HEK293 (cell line): ENCODE data around the gene GALNT2.
A peak's percentile ranks its signal among the peaks of the same experiment; 100 is the strongest.

Experiments
- CTCF ChIA-PET: fragments of 350-600 bp; formaldehyde crosslinking; extraction: SDS; loops from one replicate; lab custom pipeline; 2021; ENCODE audit warnings: antibody characterized with exemption; lab: Yijun Ruan, JAX
- POLR2A ChIA-PET: fragments of 300-600 bp; formaldehyde crosslinking; extraction: SDS; loops from one replicate; lab custom pipeline; 2020; ENCODE audit warnings: antibody characterized with exemption, inconsistent platforms; lab: Yijun Ruan, JAX
- H3K27ac ChIP-seq: fragments of 200-500 bp; sonication (Bioruptor generic); 2 replicates; pipeline ENCODE4 v1.5.1; 2014; ENCODE audit warnings: low read depth, low read length, control low read depth, inconsistent platforms; ENCODE audit errors: extremely low read depth
- H3K36me3 ChIP-seq, 2 experiments: fragments of 200-500 bp in 1 of 2; sonication (Bioruptor generic) in 1 of 2; 1 replicate in 1 of 2; 2 replicates in 1 of 2; pipeline ENCODE4 v1.5.1; 2014 to 2017; ENCODE audit warnings: inconsistent platforms in 2 of 2, low read length in 2 of 2; ENCODE audit not compliant: control insufficient read depth in 2 of 2, insufficient read depth in 1 of 2
- H3K4me1 ChIP-seq: fragments of 200-500 bp; sonication (Bioruptor generic); 2 replicates; pipeline ENCODE4 v1.5.1; 2014; ENCODE audit warnings: mild to moderate bottlenecking, low read length, inconsistent platforms; ENCODE audit not compliant: control insufficient read depth, insufficient read depth
- H3K4me3 ChIP-seq: 2 replicates; pipeline ENCODE4 v1.5.1; 2011; ENCODE audit warnings: low read depth, mild to moderate bottlenecking, control low read depth, low read length, moderate library complexity
- H3K9me3 ChIP-seq: fragments of 200-500 bp; sonication (Bioruptor generic); 2 replicates; pipeline ENCODE4 v1.5.1; 2014; ENCODE audit warnings: low read depth, low read length, inconsistent platforms; ENCODE audit not compliant: control insufficient read depth, insufficient read depth
- GLI4 ChIP-seq: fragments of 450-650 bp; formaldehyde crosslinking; IDR thresholded peaks from 2 replicates; pipeline ENCODE4 v1.5.1; 2016; ENCODE audit warnings: missing biosample characterization, missing genetic modification characterization
- GLIS1 ChIP-seq: fragments of 450-650 bp; formaldehyde crosslinking; IDR thresholded peaks from 2 replicates; pipeline ENCODE4 v1.5.1; 2016; ENCODE audit warnings: missing biosample characterization, missing genetic modification characterization
- GLIS2 ChIP-seq: fragments of 450-650 bp; formaldehyde crosslinking; IDR thresholded peaks from 2 replicates; pipeline ENCODE4 v1.5.1; 2016; ENCODE audit warnings: missing biosample characterization, missing genetic modification characterization
- KLF8 ChIP-seq: fragments of 450-650 bp; formaldehyde crosslinking; IDR thresholded peaks from 2 replicates; pipeline ENCODE4 v1.5.1; 2016; ENCODE audit warnings: missing biosample characterization, missing genetic modification characterization
- KLF9 ChIP-seq: fragments of 450-650 bp; formaldehyde crosslinking; IDR thresholded peaks from 2 replicates; pipeline ENCODE4 v1.5.1; 2016; ENCODE audit warnings: missing biosample characterization, missing genetic modification characterization, low read depth
- MYNN ChIP-seq: fragments of 450-650 bp; formaldehyde crosslinking; IDR thresholded peaks from 2 replicates; pipeline ENCODE4 v1.5.1; 2016; ENCODE audit warnings: missing biosample characterization, missing genetic modification characterization, borderline replicate concordance
- SALL2 ChIP-seq: fragments of 450-650 bp; formaldehyde crosslinking; IDR thresholded peaks from 2 replicates; pipeline ENCODE4 v1.5.0; 2017; ENCODE audit warnings: missing biosample characterization, mild to moderate bottlenecking, missing genetic modification characterization, borderline replicate concordance
- SETDB1 ChIP-seq: IDR thresholded peaks from one replicate; pipeline ENCODE4 v1.6.1; 2017; ENCODE audit warnings: mild to moderate bottlenecking, low read length, moderate library complexity, mixed read lengths; ENCODE audit not compliant: insufficient read length
- ZFHX2 ChIP-seq: fragments of 450-650 bp; formaldehyde crosslinking; conservative IDR thresholded peaks from 2 replicates; pipeline ENCODE4 v1.5.1; 2016; ENCODE audit warnings: missing biosample characterization, missing genetic modification characterization
- ZFP69B ChIP-seq: fragments of 450-650 bp; formaldehyde crosslinking; IDR thresholded peaks from 2 replicates; pipeline ENCODE4 v1.5.1; 2016; ENCODE audit warnings: missing biosample characterization, missing genetic modification characterization
- ZNF157 ChIP-seq: fragments of 450-650 bp; formaldehyde crosslinking; IDR thresholded peaks from 2 replicates; pipeline ENCODE4 v1.5.1; 2016; ENCODE audit warnings: missing biosample characterization, missing genetic modification characterization
- ZNF184 ChIP-seq: fragments of 450-650 bp; IDR thresholded peaks from 2 replicates; pipeline ENCODE4 v1.5.1; 2018; ENCODE audit warnings: missing biosample characterization, mild to moderate bottlenecking, missing genetic modification characterization
- ZNF19 ChIP-seq: fragments of 450-650 bp; formaldehyde crosslinking; IDR thresholded peaks from 2 replicates; pipeline ENCODE4; 2016; ENCODE audit warnings: missing biosample characterization, missing genetic modification characterization, low read depth
- ZNF223 ChIP-seq: fragments of 450-650 bp; formaldehyde crosslinking; IDR thresholded peaks from 2 replicates; pipeline ENCODE4 v1.5.1; 2016; ENCODE audit warnings: missing biosample characterization, missing genetic modification characterization
- ZNF24 ChIP-seq: fragments of 450-650 bp; formaldehyde crosslinking; IDR thresholded peaks from 2 replicates; pipeline ENCODE4 v1.5.1; 2016; ENCODE audit warnings: missing biosample characterization, missing genetic modification characterization
- ZNF391 ChIP-seq: fragments of 450-650 bp; formaldehyde crosslinking; IDR thresholded peaks from 2 replicates; pipeline ENCODE4 v1.5.1; 2016; ENCODE audit warnings: low read depth, missing biosample characterization, missing genetic modification characterization, borderline replicate concordance
- ZNF416 ChIP-seq: fragments of 450-650 bp; formaldehyde crosslinking; IDR thresholded peaks from 2 replicates; pipeline ENCODE4 v1.5.1; 2016; ENCODE audit warnings: missing biosample characterization, missing genetic modification characterization
- ZNF426 ChIP-seq: fragments of 450-650 bp; formaldehyde crosslinking; IDR thresholded peaks from 2 replicates; pipeline ENCODE4 v1.5.1; 2017; ENCODE audit warnings: missing biosample characterization, missing genetic modification characterization, mild to moderate bottlenecking, inconsistent platforms, moderate library complexity
- ZNF626 ChIP-seq: fragments of 450-650 bp; sonication (Bioruptor Pico); formaldehyde crosslinking; IDR thresholded peaks from 2 replicates; pipeline ENCODE4 v1.5.1; 2018; ENCODE audit warnings: missing biosample characterization, missing genetic modification characterization, inconsistent platforms
- ZNF629 ChIP-seq: fragments of 450-650 bp; formaldehyde crosslinking; IDR thresholded peaks from 2 replicates; pipeline ENCODE4 v1.5.1; 2017; ENCODE audit warnings: missing biosample characterization, missing genetic modification characterization
- ZNF660 ChIP-seq: fragments of 450-650 bp; IDR thresholded peaks from 2 replicates; pipeline ENCODE4 v1.5.1; 2018; ENCODE audit warnings: missing biosample characterization, mild to moderate bottlenecking, missing genetic modification characterization
- ZNF664 ChIP-seq: fragments of 450-650 bp; formaldehyde crosslinking; IDR thresholded peaks from 2 replicates; pipeline ENCODE4 v1.5.1; 2016; ENCODE audit warnings: missing biosample characterization, missing genetic modification characterization
- ZNF707 ChIP-seq: fragments of 450-650 bp; formaldehyde crosslinking; IDR thresholded peaks from 2 replicates; pipeline ENCODE4 v1.5.1; 2016; ENCODE audit warnings: missing biosample characterization, missing genetic modification characterization
- ZNF785 ChIP-seq: fragments of 450-650 bp; formaldehyde crosslinking; IDR thresholded peaks from 2 replicates; pipeline ENCODE4 v1.5.1; 2016; ENCODE audit warnings: missing biosample characterization, missing genetic modification characterization
- TF ChIP-seq, protein P1 (sequence below): IDR thresholded peaks from 2 replicates; pipeline ENCODE4 v1.6.1; 2011; ENCODE audit warnings: mild to moderate bottlenecking, low read depth, low read length, borderline replicate concordance
- TF ChIP-seq, protein P2 (sequence below): fragments of 450-650 bp; formaldehyde crosslinking; IDR thresholded peaks from 2 replicates; pipeline ENCODE4 v1.5.1; 2016; ENCODE audit warnings: missing biosample characterization, missing genetic modification characterization
- TF ChIP-seq, protein P3 (sequence below): fragments of 450-650 bp; formaldehyde crosslinking; IDR thresholded peaks from 2 replicates; pipeline ENCODE4 v1.5.1; 2016; ENCODE audit warnings: missing biosample characterization, missing genetic modification characterization, low read depth

GALNT2 gene

DNA sequence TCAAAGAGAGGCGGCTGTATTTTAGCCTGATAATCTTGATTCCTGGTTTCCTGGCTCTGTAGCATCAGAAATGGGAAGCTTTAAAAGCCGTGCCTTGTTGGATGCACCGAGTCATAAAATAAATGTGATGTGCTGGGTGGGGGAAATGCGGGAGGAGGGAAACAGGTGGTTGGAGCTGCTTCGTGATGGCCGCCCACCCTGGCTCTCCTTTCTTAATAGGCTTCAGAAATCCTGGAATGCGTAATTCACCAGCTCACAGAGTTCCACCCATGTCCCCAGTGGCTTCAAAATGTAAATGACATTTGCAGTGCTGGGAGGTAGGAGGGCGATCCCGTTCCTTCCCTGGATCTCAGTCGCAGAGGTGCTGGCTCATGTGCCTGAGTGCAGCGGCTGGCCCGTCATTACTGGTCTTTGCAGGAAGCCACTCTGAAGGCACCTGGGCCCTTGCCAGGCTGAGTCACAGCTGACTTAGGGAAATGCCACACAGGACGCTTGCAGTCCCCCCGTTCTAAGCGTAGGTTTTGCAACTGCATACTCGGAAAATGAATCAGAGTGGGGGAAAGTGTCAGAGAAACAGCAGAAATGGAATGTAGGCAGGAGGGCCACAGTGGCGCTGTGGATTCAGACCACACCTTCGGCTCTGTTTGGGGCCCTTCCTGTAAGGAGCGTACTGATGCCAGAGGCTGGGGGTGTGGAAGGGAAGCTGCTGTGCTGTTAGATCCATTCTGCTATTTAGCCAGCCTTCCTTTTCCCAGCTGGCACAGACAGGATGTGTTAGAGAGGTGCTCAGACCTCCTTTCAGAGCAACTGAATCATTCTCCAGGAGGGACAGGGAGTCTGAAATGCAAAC lies 37.6 kb downstream of the GALNT2 start (continued):
- TF ChIP-seq ZNF629 (peak; percentile 94), MYNN (tag by site-specific recombination) (no peak), ZNF664 (tag by site-specific recombination) (no peak), ZNF416 (tag by site-specific recombination) (no peak)
- TF ChIP-seq, all 188 proteins: peak for 59

DNA sequence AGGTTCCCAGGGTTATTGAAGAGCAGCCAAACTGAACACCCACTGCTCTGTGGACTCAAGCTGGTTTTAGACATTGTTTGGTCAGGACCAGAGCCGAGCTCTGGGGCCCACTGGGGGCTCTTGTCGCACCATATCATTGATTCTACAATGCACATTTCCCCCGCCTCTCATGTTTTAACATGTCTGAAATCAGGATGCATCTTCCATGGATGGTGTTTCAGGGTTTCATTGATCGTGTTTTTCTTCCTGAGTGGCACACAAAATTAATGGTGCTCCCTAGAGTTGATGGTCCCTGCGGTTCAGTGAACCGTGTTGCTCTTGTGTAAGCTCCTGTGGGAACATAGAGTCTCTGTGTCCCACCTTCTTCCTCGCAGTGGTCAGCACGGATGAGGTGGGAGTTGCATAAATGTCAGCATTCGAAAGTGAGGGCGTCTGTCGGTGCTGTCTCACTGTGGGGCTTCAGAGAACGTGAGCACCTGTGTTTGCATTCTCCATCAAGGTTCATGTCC lies 38.3 kb downstream of the GALNT2 start:
- no peak overlapping the region for H3K27ac ChIP-seq

DNA sequence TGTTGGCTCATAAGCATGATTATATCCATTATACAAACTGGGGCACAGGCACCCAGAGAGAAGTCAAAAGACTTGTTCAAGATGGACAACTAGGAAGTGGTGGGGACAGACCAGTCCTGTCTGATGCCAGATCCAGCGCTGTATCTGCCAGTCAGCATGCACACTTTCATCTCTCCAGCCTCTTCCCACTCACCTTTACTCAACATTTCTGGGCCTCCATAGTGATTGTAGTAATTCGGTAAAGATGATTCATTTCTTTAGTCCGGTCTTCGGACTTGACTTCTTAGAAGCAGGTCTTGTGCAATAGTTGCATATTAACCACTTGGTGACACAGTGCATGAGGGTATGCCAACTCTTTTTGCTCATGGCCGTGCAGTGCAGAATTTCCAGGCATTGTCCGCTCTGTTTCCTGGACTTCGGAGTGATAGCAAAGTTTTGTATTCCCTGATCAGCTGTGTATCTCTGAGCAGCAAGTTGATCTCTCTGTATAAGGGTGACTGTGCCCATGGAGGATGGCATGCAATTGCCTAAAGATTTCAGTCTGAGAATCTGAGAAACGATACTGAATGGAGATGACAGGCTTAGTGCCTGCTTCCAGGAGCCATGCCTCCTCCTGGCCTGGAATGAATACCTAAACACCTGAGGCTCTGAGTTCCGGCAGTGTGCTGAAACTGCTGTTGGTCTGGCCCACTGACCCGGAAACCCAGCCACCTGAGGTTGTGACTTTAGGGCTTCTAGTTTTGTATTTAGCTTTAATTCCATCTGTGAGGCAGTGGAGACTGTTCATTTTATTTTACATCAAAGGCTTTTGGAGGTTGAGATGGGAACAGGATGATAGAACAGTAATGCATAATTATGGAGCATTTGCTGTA lies 39.0 kb downstream of the GALNT2 start:
- Histone ChIP-seq H3K27ac (no peak overlapping the region), H3K4me3 (no peak overlapping the region), H3K4me1 (peaks cover 42% of the 10 kb centered on the region), H3K36me3 (no peaks in the 10 kb centered on the region), H3K9me3 (no peaks in the 10 kb centered on the region)
- ChIA-PET POLR2A (interaction anchor here (1.5 kb wide), 1 partner anchor 35 kb away, joined by 5 read pairs; no protein-coding TSS in a partner anchor), CTCF (interaction anchor here (0.6 to 3.6 kb wide), 4 partner anchors 14 to 24 kb away, joined by 3 to 18 read pairs (median 6); no protein-coding TSS in a partner anchor)
- TF ChIP-seq SETDB1, result no peak
- TF ChIP-seq ZNF19 (tag by site-specific recombination), result no peak
- no peak for TF ChIP-seq GLI4 (tag by site-specific recombination)
- TF ChIP-seq ZFP69B (tag by site-specific recombination), result no peak
- no peak for TF ChIP-seq ZNF785 (tag by site-specific recombination)
- no peak for TF ChIP-seq ZNF157 (tag by site-specific recombination)
- TF ChIP-seq GLIS2 (tag by site-specific recombination), result no peak
- no peak for TF ChIP-seq ZNF426 (tag by site-specific recombination)
- TF ChIP-seq, protein P1, sequence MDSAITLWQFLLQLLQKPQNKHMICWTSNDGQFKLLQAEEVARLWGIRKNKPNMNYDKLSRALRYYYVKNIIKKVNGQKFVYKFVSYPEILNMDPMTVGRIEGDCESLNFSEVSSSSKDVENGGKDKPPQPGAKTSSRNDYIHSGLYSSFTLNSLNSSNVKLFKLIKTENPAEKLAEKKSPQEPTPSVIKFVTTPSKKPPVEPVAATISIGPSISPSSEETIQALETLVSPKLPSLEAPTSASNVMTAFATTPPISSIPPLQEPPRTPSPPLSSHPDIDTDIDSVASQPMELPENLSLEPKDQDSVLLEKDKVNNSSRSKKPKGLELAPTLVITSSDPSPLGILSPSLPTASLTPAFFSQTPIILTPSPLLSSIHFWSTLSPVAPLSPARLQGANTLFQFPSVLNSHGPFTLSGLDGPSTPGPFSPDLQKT, result no peak
- TF ChIP-seq, protein P2, sequence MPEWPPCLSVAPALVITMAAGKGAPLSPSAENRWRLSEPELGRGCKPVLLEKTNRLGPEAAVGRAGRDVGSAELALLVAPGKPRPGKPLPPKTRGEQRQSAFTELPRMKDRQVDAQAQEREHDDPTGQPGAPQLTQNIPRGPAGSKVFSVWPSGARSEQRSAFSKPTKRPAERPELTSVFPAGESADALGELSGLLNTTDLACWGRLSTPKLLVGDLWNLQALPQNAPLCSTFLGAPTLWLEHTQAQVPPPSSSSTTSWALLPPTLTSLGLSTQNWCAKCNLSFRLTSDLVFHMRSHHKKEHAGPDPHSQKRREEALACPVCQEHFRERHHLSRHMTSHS (tag by site-specific recombination), result no peak
- TF ChIP-seq ZNF707 (tag by site-specific recombination), result no peak

More for the DNA sequence above, 38.3 kb downstream of the GALNT2 start:
- Histone ChIP-seq H3K9me3 (no peaks in the 10 kb centered on the region), H3K36me3 (no peaks in the 10 kb centered on the region), H3K4me1 (peaks cover 42% of the 10 kb centered on the region), H3K4me3 (no peak overlapping the region)
- POLR2A ChIA-PET, result interaction anchor here (1.5 kb wide), 1 partner anchor 34 kb away, joined by 5 read pairs; no protein-coding TSS in a partner anchor
- TF ChIP-seq SALL2 (tag by site-specific recombination) (no peak), ZNF660 (tag by site-specific recombination) (no peak), ZNF24 (tag by site-specific recombination) (no peak), GLIS1 (no peak), ZFHX2 (tag by site-specific recombination) (no peak), ZNF223 (tag by site-specific recombination) (no peak), GLI4 (tag by site-specific recombination) (no peak), KLF8 (no peak), ZNF391 (no peak), ZNF184 (tag by site-specific recombination) (no peak), KLF9 (tag by site-specific recombination) (no peak), ZNF707 (tag by site-specific recombination) (no peak), ZNF626 (tag by site-specific recombination) (no peak)
- TF ChIP-seq, protein P3, sequence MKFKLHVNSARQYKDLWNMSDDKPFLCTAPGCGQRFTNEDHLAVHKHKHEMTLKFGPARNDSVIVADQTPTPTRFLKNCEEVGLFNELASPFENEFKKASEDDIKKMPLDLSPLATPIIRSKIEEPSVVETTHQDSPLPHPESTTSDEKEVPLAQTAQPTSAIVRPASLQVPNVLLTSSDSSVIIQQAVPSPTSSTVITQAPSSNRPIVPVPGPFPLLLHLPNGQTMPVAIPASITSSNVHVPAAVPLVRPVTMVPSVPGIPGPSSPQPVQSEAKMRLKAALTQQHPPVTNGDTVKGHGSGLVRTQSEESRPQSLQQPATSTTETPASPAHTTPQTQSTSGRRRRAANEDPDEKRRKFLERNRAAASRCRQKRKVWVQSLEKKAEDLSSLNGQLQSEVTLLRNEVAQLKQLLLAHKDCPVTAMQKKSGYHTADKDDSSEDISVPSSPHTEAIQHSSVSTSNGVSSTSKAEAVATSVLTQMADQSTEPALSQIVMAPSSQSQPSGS (tag by site-specific recombination), result no peak
- CTCF ChIA-PET, result interaction anchor here (0.6 to 3.6 kb wide), 6 partner anchors 13 to 165 kb away, joined by 3 to 18 read pairs (median 4); no protein-coding TSS in a partner anchor
